Body of pancreas (tissue), 4 donors: ENCODE measurements around the gene MYO10. TPM values are rescaled to one million over a fixed set of nuclear protein-coding genes. Genes with fewer than 3 reads are reported as not detected.

Source experiments
- ATAC-seq: fragments of 150-250 bp; one replicate; pipeline ENCODE4 v1.9.1; 2016
- DNase-seq, 4 donors: peaks; one replicate each; pipeline ENCODE4 v3.0.0-alpha.2; 2019
- H3K27ac ChIP-seq, 4 donors: fragments of 200-600 bp; sonication (generic); 1 replicate in 3 of 4; 2 replicates in 1 of 4; pipeline versions ENCODE4 v1.5.1 to v1.6.1; 2016 to 2019; ENCODE audit warnings: mild to moderate bottlenecking in 1 of 4, mixed read lengths in 1 of 4, moderate library complexity in 1 of 4
- H3K27me3 ChIP-seq, 2 donors: fragments of 200-600 bp; sonication (generic); one replicate each; pipeline ENCODE4 v1.6.0; 2016; ENCODE audit warnings: mild to moderate bottlenecking in 1 of 2
- H3K36me3 ChIP-seq, 2 donors: fragments of 200-600 bp; sonication (generic); replicated peaks in 1 of 2; 2 replicates each; pipeline ENCODE4 v1.5.1; 2016; ENCODE audit warnings: low read depth in 2 of 2; ENCODE audit not compliant: insufficient read depth in 1 of 2
- H3K4me1 ChIP-seq: fragments of 200-600 bp; sonication (generic); one replicate; pipeline ENCODE4 v1.6.0; 2016
- H3K4me3 ChIP-seq, 2 donors: fragments of 200-600 bp; sonication (generic); 1 replicate in 1 of 2; 2 replicates in 1 of 2; pipeline ENCODE4 v1.5.1; 2016 to 2019
- H3K9me3 ChIP-seq, 3 donors: fragments of 200-600 bp; sonication (generic); 1 replicate in 2 of 3; 2 replicates in 1 of 3; pipeline ENCODE4 v1.5.1; 2016
- POLR2A ChIP-seq, 3 donors: fragments of 450-650 bp; IDR thresholded peaks; one replicate each; pipeline ENCODE4 v1.6.1; 2016; ENCODE audit warnings: antibody characterized with exemption in 3 of 3, mild to moderate bottlenecking in 2 of 3
- WGBS, 2 donors: methylation state at CpG; one replicate each; pipeline ENCODE4 v1.1.5; 2017; 5-methylcytosine and 5-hydroxymethylcytosine counted together
- intact Hi-C: fragments of 100-400 bp; cut with DNase I; formaldehyde crosslinking; loops from one replicate; pipeline ENCODE4 v1.15.1; 2023
- total RNA-seq, 2 donors: library from RNA; depleted of rRNA; stranded (reverse); fragments of >200 nt; gene quantifications; one replicate each; pipeline ENCODE4 v1.1.0, GENCODE V29; 2016
- TF ChIP-seq, protein P1 (sequence below), 7 experiments: fragments of 450-650 bp in 4 of 7; fragments of 200-600 bp in 3 of 7; sonication (generic) in 3 of 7; IDR thresholded peaks; one replicate each; pipeline ENCODE4 v1.5.1; 2016 to 2019; ENCODE audit warnings: antibody characterized with exemption in 7 of 7

MYO10 gene
- total RNA-seq, 2 donors from 2014 or later: 35.8 to 162 TPM

DNA sequence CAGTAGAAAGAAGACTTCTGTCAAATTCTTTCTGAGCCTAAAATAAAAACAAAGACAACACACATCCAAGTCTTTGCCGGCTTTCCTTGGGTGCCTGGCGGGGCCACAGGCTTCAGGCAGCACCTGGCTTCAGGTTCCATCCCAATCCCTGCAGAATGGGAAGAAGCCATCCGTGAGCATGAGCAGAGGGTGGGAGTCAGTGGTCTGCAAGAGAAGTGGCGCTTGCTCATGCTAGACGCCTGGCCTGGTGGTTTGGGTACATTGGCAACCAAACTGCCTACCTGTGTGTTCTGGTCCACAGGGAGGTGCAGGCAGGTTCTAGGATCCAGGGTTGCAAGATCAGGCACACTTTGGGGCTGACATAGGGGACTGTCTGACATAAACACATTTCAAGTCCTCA, 271.7 kb downstream of the MYO10 start:
- TF ChIP-seq POLR2A (IDR thresholded peaks at IDR 0.05): no peak
- TF ChIP-seq, protein P1, sequence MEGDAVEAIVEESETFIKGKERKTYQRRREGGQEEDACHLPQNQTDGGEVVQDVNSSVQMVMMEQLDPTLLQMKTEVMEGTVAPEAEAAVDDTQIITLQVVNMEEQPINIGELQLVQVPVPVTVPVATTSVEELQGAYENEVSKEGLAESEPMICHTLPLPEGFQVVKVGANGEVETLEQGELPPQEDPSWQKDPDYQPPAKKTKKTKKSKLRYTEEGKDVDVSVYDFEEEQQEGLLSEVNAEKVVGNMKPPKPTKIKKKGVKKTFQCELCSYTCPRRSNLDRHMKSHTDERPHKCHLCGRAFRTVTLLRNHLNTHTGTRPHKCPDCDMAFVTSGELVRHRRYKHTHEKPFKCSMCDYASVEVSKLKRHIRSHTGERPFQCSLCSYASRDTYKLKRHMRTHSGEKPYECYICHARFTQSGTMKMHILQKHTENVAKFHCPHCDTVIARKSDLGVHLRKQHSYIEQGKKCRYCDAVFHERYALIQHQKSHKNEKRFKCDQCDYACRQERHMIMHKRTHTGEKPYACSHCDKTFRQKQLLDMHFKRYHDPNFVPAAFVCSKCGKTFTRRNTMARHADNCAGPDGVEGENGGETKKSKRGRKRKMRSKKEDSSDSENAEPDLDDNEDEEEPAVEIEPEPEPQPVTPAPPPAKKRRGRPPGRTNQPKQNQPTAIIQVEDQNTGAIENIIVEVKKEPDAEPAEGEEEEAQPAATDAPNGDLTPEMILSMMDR (IDR thresholded peaks at IDR 0.05): no peak
- Histone ChIP-seq H3K27ac (peak overlapping the region in 1 of 4 donors; percentile 83), H3K9me3 (no peaks in the 10 kb centered on the region), H3K4me3 (no peak overlapping the region), H3K27me3 (no peaks in the 10 kb centered on the region), H3K4me1 (peaks cover 33% of the 10 kb centered on the region), H3K36me3 (peaks cover 0 to 2% of the 10 kb centered on the region in 2 donors)
- WGBS, 2 donors: 92 to 95% methylated on average over 5 of the region's 5 CpGs
- no peak for DNase-seq
- ATAC-seq: no peak
- intact Hi-C loops: loop anchor here (10.0 kb wide), 1 partner anchor 170 kb away; no protein-coding TSS in a partner anchor

DNA sequence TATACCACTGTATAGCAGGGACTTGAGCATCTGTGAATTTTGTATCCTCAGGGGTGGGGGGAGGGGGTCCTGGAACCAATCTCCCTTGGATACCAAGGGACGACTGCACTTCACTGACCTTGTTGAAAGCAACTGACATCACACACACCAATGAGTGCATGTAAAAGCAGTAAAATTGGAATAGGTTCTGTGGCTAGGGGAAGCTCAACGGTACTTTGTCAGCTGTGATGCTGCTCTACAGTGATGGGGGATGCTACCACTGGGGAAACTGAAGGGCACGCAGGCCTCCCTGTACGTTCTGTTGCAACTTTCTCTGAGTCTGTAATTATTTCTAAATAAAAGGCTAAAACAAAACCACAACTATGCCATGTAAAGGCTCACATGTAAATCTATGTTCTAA, 272.2 kb downstream of the MYO10 start:
- Histone ChIP-seq H3K27me3 (no peaks in the 10 kb centered on the region), H3K4me1 (peaks cover 32% of the 10 kb centered on the region), H3K4me3 (no peak overlapping the region), H3K27ac (no peak overlapping the region), H3K9me3 (no peaks in the 10 kb centered on the region), H3K36me3 (peaks cover 0 to 2% of the 10 kb centered on the region in 2 donors)
- TF ChIP-seq POLR2A (IDR thresholded peaks at IDR 0.05): no peak
- TF ChIP-seq, protein P1 (IDR thresholded peaks at IDR 0.05): no peak
- ATAC-seq: no peak
- WGBS, 2 donors: 85 to 96% methylated on average over 4 of the region's 4 CpGs
- intact Hi-C loops: loop anchor here (10.0 kb wide), 1 partner anchor 169 kb away; no protein-coding TSS in a partner anchor
- DNase-seq: no peak

DNA sequence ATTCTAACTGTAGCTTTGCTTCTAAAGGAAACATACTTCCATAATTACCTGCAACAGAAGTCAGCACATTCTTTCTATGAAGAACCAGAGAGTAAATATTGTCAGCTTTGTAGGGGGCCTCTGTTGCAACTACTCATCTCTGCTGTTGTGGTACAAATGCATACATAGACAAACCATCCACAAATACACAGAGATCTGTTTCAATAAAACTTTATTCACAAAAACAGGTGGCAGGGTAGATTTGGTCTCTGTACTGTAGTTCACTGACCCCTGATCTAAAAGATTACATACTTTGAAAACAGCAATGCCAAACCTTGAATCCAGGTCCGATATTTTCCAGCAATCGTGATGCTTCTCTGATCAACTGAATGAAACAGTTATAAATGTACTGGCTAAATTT, 274.4 kb downstream of the MYO10 start:
- Histone ChIP-seq H3K9me3 (no peaks in the 10 kb centered on the region), H3K4me1 (peaks cover 22% of the 10 kb centered on the region), H3K27ac (no peak overlapping the region), H3K36me3 (no peaks in the 10 kb centered on the region), H3K27me3 (no peaks in the 10 kb centered on the region), H3K4me3 (no peak overlapping the region)
- DNase-seq (no peak), ATAC-seq (no peak)
- TF ChIP-seq, protein P1 (IDR thresholded peaks at IDR 0.05): no peak
- TF ChIP-seq POLR2A (IDR thresholded peaks at IDR 0.05): no peak
- intact Hi-C loops: loop anchor here (10.0 kb wide), 1 partner anchor 167 kb away; no protein-coding TSS in a partner anchor
- WGBS, 2 donors: 93 to 95% methylated on average over 2 of the region's 2 CpGs

DNA sequence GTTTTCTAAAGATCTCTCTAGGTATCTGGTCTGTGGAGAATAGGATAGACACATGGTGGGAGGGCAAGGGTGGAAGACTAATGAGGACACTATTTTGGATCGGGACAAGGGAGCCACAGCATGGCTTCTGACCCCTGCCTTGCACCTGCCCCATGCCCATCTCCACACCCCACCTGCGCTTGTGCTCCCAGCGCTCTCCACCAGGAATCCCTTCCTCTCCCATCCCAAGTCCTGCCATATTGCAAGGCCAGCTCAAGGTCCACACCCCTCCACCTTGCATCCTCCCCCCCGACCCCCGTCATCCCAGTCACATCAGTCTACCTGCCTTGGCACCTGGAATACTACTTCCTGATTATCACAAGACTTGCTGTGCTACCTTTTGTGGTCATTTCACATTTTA, 275.1 kb downstream of the MYO10 start:
- Histone ChIP-seq H3K4me1 (peaks cover 14% of the 10 kb centered on the region), H3K4me3 (no peak overlapping the region), H3K36me3 (no peaks in the 10 kb centered on the region), H3K9me3 (no peaks in the 10 kb centered on the region), H3K27ac (no peak overlapping the region), H3K27me3 (no peaks in the 10 kb centered on the region)
- DNase-seq (no peak), ATAC-seq (no peak)
- WGBS, 2 donors: 68 to 80% methylated on average over 5 of the region's 5 CpGs
- no peak for TF ChIP-seq POLR2A (IDR thresholded peaks at IDR 0.05)
- TF ChIP-seq, protein P1 (IDR thresholded peaks at IDR 0.05): no peak
- intact Hi-C loops: loop anchor here (10.0 kb wide), 1 partner anchor 166 kb away; no protein-coding TSS in a partner anchor

DNA sequence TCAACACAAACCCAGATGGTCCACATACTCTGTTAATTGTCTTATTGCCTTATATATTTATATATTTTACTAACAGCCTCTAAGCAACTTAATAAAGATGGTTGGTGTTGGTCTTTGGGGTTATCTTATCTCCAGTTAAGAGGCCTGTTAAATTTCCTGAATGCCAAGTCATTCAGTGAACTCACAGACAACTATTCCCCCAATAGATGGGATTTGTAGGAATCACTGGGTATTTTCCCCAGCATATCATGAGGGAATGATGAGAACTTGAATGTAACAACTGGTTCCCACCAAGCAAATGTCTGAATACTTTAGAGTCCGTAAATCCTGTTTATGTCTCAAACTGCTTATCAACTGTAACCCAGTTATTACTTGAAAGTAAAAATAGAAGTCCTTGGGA, 276.6 kb downstream of the MYO10 start:
- Histone ChIP-seq H3K36me3 (no peaks in the 10 kb centered on the region), H3K27ac (no peak overlapping the region), H3K27me3 (no peaks in the 10 kb centered on the region), H3K9me3 (no peaks in the 10 kb centered on the region), H3K4me3 (no peak overlapping the region), H3K4me1 (no peaks in the 10 kb centered on the region)
- intact Hi-C loops: no loop called here
- WGBS, 2 donors: 46 to 48% methylated on average over 1 of the region's 1 CpG
- DNase-seq (no peak), ATAC-seq (no peak)
- TF ChIP-seq POLR2A (IDR thresholded peaks at IDR 0.05): no peak
- TF ChIP-seq, protein P1 (IDR thresholded peaks at IDR 0.05): no peak
